ENCODE measurements around the gene GLI1.

GLI1 gene

DNA sequence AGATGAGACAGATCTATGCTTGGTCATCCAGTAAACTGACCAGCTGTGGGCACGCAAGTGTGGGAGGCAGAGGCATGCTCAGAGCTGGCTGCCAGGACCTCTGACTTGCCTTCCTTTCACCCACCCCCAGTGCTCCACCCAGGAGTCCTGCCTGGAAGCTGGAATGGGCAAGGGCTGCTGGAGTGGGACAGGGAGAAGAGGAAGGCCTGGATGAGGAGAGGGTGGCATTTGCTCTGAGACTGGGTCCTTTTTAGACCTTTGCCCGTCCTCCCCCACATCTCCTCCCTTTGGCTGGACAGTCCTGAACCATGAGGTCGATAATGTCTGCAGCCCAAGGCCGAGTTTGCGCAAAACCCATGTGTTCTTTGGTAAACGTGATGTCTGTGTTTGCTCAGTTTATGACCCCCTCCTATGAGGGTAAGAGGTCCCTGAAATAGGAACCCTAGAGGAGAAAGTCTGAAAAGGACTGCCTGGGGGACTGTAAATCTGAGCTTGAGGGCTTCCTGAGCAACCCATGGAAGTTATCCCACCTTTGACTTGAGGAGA, 8.3 kb upstream of the GLI1 start:
- Mint-ChIP-seq H3K9me3 (no peaks in the 10 kb centered on the region), H3K36me3 (ENCODE audit: low read depth) (no peaks in the 10 kb centered on the region), H3K4me1 (ENCODE audit: low read depth) (peaks cover 6% of the 10 kb centered on the region), H3K27ac (no peak overlapping the region), H3K4me3 (no peak overlapping the region), H3K27me3 (ENCODE audit: low read depth) (no peaks in the 10 kb centered on the region)

DNA sequence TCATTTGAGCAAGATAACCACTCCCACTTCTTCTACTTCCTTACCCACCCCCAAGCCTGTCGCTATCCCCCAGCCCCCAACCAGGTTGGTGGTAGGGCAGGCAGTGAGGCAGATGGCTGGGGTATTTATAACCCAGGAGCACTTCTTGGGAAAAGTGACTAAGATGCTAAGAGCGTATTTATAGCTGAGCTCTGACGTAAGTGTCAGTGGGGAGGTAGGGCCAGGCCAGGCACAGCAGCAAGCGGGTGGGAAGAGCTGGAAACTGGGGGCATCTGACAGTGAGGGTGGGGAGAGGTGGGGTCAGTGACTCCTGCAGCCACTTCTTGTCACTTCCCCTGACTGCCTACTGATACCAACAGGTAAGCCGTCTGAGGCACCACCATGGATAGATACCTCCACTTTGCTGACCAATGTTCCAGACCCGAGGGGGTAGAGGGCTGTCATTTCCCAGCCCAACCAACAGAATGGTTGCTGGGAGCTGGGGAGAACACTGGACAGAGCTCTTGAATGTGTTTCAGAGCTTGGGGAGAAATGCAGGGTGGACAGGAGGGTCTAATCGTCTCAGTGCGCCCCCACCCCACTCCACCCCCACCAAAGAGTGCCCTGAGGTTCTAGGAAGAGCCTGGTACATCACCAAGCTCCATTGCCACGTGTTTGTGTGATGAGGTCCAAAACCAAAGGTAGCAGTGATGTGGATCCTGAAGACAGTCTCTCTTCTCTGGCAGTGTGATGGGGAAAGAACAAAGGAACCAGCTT, 7.2 kb upstream of the GLI1 start:
- Mint-ChIP-seq H3K36me3 (ENCODE audit: low read depth) (no peaks in the 10 kb centered on the region), H3K4me3 (no peak overlapping the region), H3K27me3 (ENCODE audit: low read depth) (no peaks in the 10 kb centered on the region), H3K4me1 (ENCODE audit: low read depth) (peaks cover 6% of the 10 kb centered on the region), H3K9me3 (no peaks in the 10 kb centered on the region), H3K27ac (no peak overlapping the region)

- H3K4me3 Mint-ChIP-seq: no peak overlapping the region
- no peaks in the 10 kb centered on the region for H3K9me3 Mint-ChIP-seq
- H3K27me3 Mint-ChIP-seq (ENCODE audit: low read depth): no peaks in the 10 kb centered on the region
- no peaks in the 10 kb centered on the region for H3K36me3 Mint-ChIP-seq (ENCODE audit: low read depth)
- H3K27ac Mint-ChIP-seq: no peak overlapping the region
- peaks cover 6% of the 10 kb centered on the region for H3K4me1 Mint-ChIP-seq (ENCODE audit: low read depth)
These were observed 6.6 kb upstream of the GLI1 start for GRCh38 chr12:57452937-57453509.

- Mint-ChIP-seq H3K9me3 (no peaks in the 10 kb centered on the region), H3K27me3 (ENCODE audit: low read depth) (no peaks in the 10 kb centered on the region), H3K4me3 (no peak overlapping the region), H3K27ac (no peak overlapping the region), H3K36me3 (ENCODE audit: low read depth) (no peaks in the 10 kb centered on the region), H3K4me1 (ENCODE audit: low read depth) (peaks cover 12% of the 10 kb centered on the region)
These were observed 5.4 kb upstream of the GLI1 start for GRCh38 chr12:57454213-57454565.

GRCh38 chr12:57454566-57455373, 4.8 kb upstream of the GLI1 start, which contains the start of gene INHBE:
Gene INHBE (plus strand): TSS chr12:57455307. CDS start chr12:57455537, 230 bp downstream.
- no peaks in the 10 kb centered on the region for H3K9me3 Mint-ChIP-seq
- H3K4me3 Mint-ChIP-seq: peak within 1 kb of the TSS; percentile 65
- H3K4me1 Mint-ChIP-seq (ENCODE audit: low read depth): peaks cover 17% of the 10 kb centered on the region
- H3K36me3 Mint-ChIP-seq (ENCODE audit: low read depth): no peaks in the 10 kb centered on the region
- peak within 1 kb of the TSS; percentile 73 for H3K27ac Mint-ChIP-seq
- no peaks in the 10 kb centered on the region for H3K27me3 Mint-ChIP-seq (ENCODE audit: low read depth)

GRCh38 chr12:57455374-57456144, 4.0 kb upstream of the GLI1 start:
- H3K4me3 Mint-ChIP-seq: peak overlapping the region; percentile 65
- peaks cover 5% of the 10 kb centered on the region for H3K27me3 Mint-ChIP-seq (ENCODE audit: low read depth)
- H3K4me1 Mint-ChIP-seq (ENCODE audit: low read depth): peaks cover 21% of the 10 kb centered on the region
- no peaks in the 10 kb centered on the region for H3K9me3 Mint-ChIP-seq
- peak overlapping the region; percentile 73 for H3K27ac Mint-ChIP-seq
- no peaks in the 10 kb centered on the region for H3K36me3 Mint-ChIP-seq (ENCODE audit: low read depth)

DNA sequence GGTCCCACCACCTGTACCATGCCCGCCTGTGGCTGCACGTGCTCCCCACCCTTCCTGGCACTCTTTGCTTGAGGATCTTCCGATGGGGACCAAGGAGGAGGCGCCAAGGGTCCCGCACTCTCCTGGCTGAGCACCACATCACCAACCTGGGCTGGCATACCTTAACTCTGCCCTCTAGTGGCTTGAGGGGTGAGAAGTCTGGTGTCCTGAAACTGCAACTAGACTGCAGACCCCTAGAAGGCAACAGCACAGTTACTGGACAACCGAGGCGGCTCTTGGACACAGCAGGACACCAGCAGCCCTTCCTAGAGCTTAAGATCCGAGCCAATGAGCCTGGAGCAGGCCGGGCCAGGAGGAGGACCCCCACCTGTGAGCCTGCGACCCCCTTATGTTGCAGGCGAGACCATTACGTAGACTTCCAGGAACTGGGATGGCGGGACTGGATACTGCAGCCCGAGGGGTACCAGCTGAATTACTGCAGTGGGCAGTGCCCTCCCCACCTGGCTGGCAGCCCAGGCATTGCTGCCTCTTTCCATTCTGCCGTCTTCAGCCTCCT, 3.4 kb upstream of the GLI1 start:
- Mint-ChIP-seq H3K4me3 (peak overlapping the region; percentile 65), H3K36me3 (ENCODE audit: low read depth) (no peaks in the 10 kb centered on the region), H3K27me3 (ENCODE audit: low read depth) (peaks cover 10% of the 10 kb centered on the region), H3K4me1 (ENCODE audit: low read depth) (peaks cover 25% of the 10 kb centered on the region), H3K27ac (peak overlapping the region; percentile 73), H3K9me3 (no peaks in the 10 kb centered on the region)

DNA sequence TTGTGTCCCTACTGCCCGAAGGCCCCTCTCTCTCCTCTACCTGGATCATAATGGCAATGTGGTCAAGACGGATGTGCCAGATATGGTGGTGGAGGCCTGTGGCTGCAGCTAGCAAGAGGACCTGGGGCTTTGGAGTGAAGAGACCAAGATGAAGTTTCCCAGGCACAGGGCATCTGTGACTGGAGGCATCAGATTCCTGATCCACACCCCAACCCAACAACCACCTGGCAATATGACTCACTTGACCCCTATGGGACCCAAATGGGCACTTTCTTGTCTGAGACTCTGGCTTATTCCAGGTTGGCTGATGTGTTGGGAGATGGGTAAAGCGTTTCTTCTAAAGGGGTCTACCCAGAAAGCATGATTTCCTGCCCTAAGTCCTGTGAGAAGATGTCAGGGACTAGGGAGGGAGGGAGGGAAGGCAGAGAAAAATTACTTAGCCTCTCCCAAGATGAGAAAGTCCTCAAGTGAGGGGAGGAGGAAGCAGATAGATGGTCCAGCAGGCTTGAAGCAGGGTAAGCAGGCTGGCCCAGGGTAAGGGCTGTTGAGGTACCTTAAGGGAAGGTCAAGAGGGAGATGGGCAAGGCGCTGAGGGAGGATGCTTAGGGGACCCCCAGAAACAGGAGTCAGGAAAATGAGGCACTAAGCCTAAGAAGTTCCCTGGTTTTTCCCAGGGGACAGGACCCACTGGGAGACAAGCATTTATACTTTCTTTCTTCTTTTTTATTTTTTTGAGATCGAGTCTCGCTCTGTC, 2.7 kb upstream of the GLI1 start:
- no peaks in the 10 kb centered on the region for H3K36me3 Mint-ChIP-seq (ENCODE audit: low read depth)
- peaks cover 16% of the 10 kb centered on the region for H3K27me3 Mint-ChIP-seq (ENCODE audit: low read depth)
- no peak overlapping the region for H3K4me3 Mint-ChIP-seq
- H3K9me3 Mint-ChIP-seq: no peaks in the 10 kb centered on the region
- H3K27ac Mint-ChIP-seq: no peak overlapping the region
- peaks cover 29% of the 10 kb centered on the region for H3K4me1 Mint-ChIP-seq (ENCODE audit: low read depth)

DNA sequence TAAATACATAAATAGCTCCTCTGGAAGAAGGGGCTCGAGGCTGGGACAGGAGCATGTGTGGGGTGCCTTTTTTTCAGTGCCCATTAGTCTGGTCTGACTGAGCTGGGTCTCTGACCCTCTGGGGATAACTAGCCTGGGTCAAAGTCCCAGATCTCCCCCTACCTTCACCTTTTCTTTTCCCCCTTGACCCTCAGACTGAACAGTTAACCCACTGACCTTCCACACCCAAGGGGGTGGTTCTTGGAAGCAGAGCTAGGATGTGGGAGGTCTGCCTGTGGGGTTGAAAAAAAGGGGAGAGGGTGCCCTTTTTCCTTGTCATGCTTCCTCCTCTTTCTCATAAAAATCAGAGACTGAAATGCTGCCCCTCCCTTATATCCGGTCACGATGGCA, 925 bp upstream of the GLI1 start:
- H3K4me3 Mint-ChIP-seq: peak overlapping the region; percentile 93

DNA sequence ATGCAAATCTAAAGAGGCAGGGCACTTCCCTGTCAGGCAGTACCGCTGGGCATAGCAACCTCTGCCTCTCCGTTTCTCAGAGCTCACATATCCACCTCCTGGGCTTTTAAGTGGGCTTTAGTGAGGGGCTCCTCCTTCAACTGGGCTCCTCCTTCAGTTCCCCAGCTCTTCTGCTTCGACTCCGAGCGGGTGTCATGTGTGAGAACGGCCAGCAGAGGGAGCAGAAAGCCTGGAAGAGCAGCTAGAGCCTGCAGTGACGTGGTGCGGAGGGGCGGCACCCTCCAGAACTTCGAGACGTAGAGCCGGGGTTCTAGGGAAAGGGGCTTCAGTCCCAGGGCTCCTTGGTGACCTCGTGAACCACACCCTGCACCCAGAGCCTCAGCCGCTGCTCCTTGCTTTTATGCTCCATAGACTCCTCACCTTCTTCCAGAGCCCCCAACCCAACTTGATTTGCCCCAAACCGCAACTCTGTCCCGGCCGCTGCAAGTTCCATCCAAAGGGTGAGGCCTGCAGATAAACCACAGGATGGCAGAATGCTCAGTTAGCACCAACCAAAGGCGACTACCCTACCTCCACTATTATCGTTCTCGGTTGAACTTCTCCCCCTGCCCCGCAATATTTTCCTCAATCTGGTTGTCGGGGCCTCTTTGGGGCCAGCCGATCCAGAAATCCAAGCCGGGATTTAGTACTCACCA, 383 bp upstream of the GLI1 start:
- peaks cover 22% of the 10 kb centered on the region for H3K27me3 Mint-ChIP-seq (ENCODE audit: low read depth)
- H3K9me3 Mint-ChIP-seq: no peaks in the 10 kb centered on the region
- no peaks in the 10 kb centered on the region for H3K36me3 Mint-ChIP-seq (ENCODE audit: low read depth)
- peaks cover 47% of the 10 kb centered on the region for H3K4me1 Mint-ChIP-seq (ENCODE audit: low read depth)
- peak overlapping the region; percentile 93 for H3K4me3 Mint-ChIP-seq
- peak overlapping the region; percentile 92 for H3K27ac Mint-ChIP-seq

More for the DNA sequence above, 925 bp upstream of the GLI1 start:
- H3K27ac Mint-ChIP-seq: peak overlapping the region; percentile 92
- H3K36me3 Mint-ChIP-seq (ENCODE audit: low read depth): no peaks in the 10 kb centered on the region
- peaks cover 42% of the 10 kb centered on the region for H3K4me1 Mint-ChIP-seq (ENCODE audit: low read depth)
- H3K9me3 Mint-ChIP-seq: no peaks in the 10 kb centered on the region
- H3K27me3 Mint-ChIP-seq (ENCODE audit: low read depth): peaks cover 22% of the 10 kb centered on the region

GRCh38 chr12:57460468-57460784, 841 bp downstream of the GLI1 start:
- Mint-ChIP-seq H3K4me1 (ENCODE audit: low read depth) (peaks cover 52% of the 10 kb centered on the region), H3K9me3 (no peaks in the 10 kb centered on the region), H3K4me3 (peak overlapping the region; percentile 78), H3K36me3 (ENCODE audit: low read depth) (no peaks in the 10 kb centered on the region), H3K27me3 (ENCODE audit: low read depth) (peaks cover 22% of the 10 kb centered on the region), H3K27ac (peak overlapping the region; percentile 62)

GRCh38 chr12:57460841-57461275, 1.3 kb downstream of the GLI1 start:
- H3K4me1 Mint-ChIP-seq (ENCODE audit: low read depth): peaks cover 49% of the 10 kb centered on the region
- H3K36me3 Mint-ChIP-seq (ENCODE audit: low read depth): no peaks in the 10 kb centered on the region
- no peaks in the 10 kb centered on the region for H3K9me3 Mint-ChIP-seq
- peak overlapping the region; percentile 76 for H3K4me3 Mint-ChIP-seq
- H3K27ac Mint-ChIP-seq: no peak overlapping the region
- peaks cover 22% of the 10 kb centered on the region for H3K27me3 Mint-ChIP-seq (ENCODE audit: low read depth)

Measured in T-helper 1 cell treated with Interleukin-12 subunit alpha and Interleukin-12 subunit beta and Interleukin-4 antibody, amounts not matched to agents 30 μg/mL and 1 μg/mL, for 36 hours (primary cell).